Measurements from ENCODE around the gene CNEP1R1.
A peak's percentile ranks its signal among the peaks of the same experiment; 100 is the strongest.

The CNEP1R1 gene

DNA sequence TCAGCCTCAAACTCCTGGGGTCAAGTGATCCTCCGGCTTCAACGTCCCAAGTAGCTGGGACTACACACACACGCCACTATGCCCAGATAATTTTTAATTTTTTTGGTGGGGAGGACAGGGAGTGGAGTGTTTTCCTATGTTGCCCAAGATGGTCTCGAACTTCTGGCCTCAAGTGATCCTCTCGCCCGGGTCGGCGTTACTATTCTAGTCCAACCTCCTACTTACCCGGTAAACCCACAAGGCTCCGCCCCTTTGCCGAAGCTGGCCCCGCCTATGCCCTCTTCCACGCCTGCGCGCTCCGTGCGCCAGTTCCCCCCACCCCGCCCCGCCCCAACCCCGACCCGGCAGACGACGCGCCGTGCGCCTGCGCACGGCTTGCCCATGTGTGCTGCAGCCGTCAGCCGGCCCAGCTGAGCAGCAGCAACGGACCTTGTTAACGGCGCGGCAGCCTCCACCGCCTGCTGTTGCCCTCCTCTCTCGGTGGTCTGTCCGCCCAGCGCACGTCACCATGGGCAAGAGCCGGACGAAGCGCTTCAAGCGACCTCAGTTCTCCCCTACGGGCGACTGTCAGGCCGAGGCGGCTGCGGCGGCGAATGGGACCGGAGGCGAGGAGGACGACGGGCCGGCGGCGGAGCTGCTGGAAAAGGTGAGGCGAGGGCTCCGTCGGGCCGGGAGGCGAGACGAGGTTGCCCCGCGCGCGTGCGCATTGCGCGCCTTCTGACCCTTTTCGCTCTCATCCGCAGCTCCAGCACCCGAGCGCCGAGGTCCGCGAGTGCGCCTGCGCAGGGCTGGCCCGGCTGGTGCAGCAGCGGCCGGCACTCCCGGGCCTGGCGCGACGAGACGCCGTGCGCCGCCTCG is 40.8 kb downstream of the CNEP1R1 start, which contains the start of gene HEATR3:
HEATR3 (plus strand) TSS at position 347 of the 858 bp plus-strand sequence; CDS start at position 509, 162 bp downstream.
- Histone ChIP-seq H3K4me1 (ENCODE audit: control extremely low read depth in 1 of 4, control insufficient read depth in 4 of 4, insufficient read depth in 4 of 4, low read length in 3 of 4) (peaks cover 1 to 22% (median 20%) of the 10 kb centered on the region in 4 experiments), H3K36me3 (ENCODE audit: control insufficient read depth in 4 of 4, insufficient read depth in 4 of 4, low read length in 3 of 4) (peaks cover 0 to 15% (median 6%) of the 10 kb centered on the region in 4 experiments), H3K27me3 (replicated peaks in 2 of 5; ENCODE audit: control insufficient read depth in 4 of 5, insufficient read depth in 5 of 5, low read length in 4 of 5) (no peaks in the 10 kb centered on the region), H3K9me3 (ENCODE audit: control extremely low read depth in 1 of 5, control insufficient read depth in 4 of 5, insufficient read depth in 2 of 5, low read depth in 1 of 5, low read length in 4 of 5) (no peaks in the 10 kb centered on the region), H3K27ac (ENCODE audit: insufficient read depth in 1 of 2, low read depth in 1 of 2, low read length in 2 of 2, poor library complexity in 1 of 2, severe bottlenecking in 2 of 2) (peak within 1 kb of the TSS in 1 of 2 experiments; percentile 54), H3K4me3 (ENCODE audit: control insufficient read depth in 1 of 7, extremely low read depth in 1 of 7, insufficient read depth in 4 of 7, low read depth in 2 of 7, low read length in 6 of 7) (peak within 1 kb of the TSS; percentile 80 to 91 (median 83))
- DNase-seq = peak; percentile 89 to 95 (median 95)
- CTCF ChIA-PET = interaction anchor here (0.7 to 7.9 kb wide), 10 partner anchors 10 to 304 kb away, joined by 3 to 98 read pairs (median 4); partner anchors contain the start of gene CNEP1R1
- POLR2A ChIA-PET = interaction anchor here (0.6 to 1.2 kb wide), 3 partner anchors 12 to 219 kb away, joined by 3 read pairs; partner anchors contain the start of gene TENT4B
- 0% methylated on average over 56 of the region's 91 CpGs for WGBS (ENCODE audit: insufficient coverage)

DNA sequence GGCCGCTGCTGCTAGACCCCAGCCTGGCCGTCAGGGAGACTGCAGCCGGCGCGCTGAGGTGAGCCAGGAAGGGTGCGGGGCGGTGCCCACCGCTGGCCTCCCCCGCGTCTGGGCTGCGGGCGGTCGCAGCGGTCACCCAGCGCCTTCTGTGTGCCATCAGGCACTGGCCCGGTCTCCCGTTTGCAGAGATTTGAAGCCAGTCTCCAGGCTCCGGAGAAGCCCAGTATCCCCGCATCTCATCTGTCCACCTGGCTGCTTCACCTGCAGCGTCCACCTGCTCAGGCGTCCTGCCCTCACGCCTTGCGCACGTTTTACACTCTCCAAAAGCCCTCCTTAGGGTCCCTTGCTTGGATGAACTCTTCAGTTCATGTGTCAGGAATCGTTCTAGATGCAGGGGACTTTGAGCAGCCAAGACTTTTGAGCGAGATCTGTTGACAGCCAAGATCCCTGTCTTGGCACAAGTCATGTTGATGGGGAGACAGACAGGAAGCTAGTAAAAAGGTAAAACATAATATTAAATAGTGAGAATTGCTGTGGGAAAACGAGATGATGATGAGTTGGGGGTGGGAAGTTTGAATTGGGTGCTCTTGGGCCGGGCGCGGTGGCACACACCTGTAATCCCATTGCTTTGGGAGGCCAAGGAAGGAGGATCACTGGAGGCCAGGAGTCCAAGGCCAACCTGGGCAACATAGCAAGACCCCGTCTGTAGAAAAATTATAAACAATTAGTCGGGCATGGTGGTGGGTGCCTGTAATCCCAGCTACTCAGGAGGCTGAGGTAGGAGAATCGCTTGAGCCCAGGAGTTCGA is 41.7 kb downstream of the CNEP1R1 start:
- DNase-seq = no peak
- Histone ChIP-seq H3K27me3 (replicated peaks in 2 of 5; ENCODE audit: control insufficient read depth in 4 of 5, insufficient read depth in 5 of 5, low read length in 4 of 5) (no peaks in the 10 kb centered on the region), H3K27ac (ENCODE audit: insufficient read depth in 1 of 2, low read depth in 1 of 2, low read length in 2 of 2, poor library complexity in 1 of 2, severe bottlenecking in 2 of 2) (no peak overlapping the region), H3K36me3 (ENCODE audit: control insufficient read depth in 4 of 4, insufficient read depth in 4 of 4, low read length in 3 of 4) (peaks cover 0 to 24% (median 6%) of the 10 kb centered on the region in 4 experiments), H3K9me3 (ENCODE audit: control extremely low read depth in 1 of 5, control insufficient read depth in 4 of 5, insufficient read depth in 2 of 5, low read depth in 1 of 5, low read length in 4 of 5) (no peaks in the 10 kb centered on the region), H3K4me3 (ENCODE audit: control insufficient read depth in 1 of 7, extremely low read depth in 1 of 7, insufficient read depth in 4 of 7, low read depth in 2 of 7, low read length in 6 of 7) (peak overlapping the region; percentile 80 to 91 (median 83)), H3K4me1 (ENCODE audit: control extremely low read depth in 1 of 4, control insufficient read depth in 4 of 4, insufficient read depth in 4 of 4, low read length in 3 of 4) (peaks cover 1 to 23% (median 20%) of the 10 kb centered on the region in 4 experiments)
- POLR2A ChIA-PET = no interaction called here
- 27% methylated on average over 33 of the region's 34 CpGs for WGBS (ENCODE audit: insufficient coverage)
- CTCF ChIA-PET = interaction anchor here (0.7 to 7.9 kb wide), 22 partner anchors 11 to 606 kb away, joined by 3 to 98 read pairs (median 4); partner anchors contain the start of gene CNEP1R1

- H3K9me3 ChIP-seq (ENCODE audit: control extremely low read depth in 1 of 5, control insufficient read depth in 4 of 5, insufficient read depth in 2 of 5, low read depth in 1 of 5, low read length in 4 of 5) = no peaks in the 10 kb centered on the region
- 38% methylated on average over 3 of the region's 3 CpGs for WGBS (ENCODE audit: insufficient coverage)
- ChIA-PET POLR2A (interaction anchor here (2.1 kb wide), 1 partner anchor 143 kb away, joined by 8 read pairs; no protein-coding TSS in a partner anchor), CTCF (interaction anchor here (0.7 to 7.9 kb wide), 24 partner anchors 11 to 606 kb away, joined by 3 to 98 read pairs (median 4); partner anchors contain the start of gene CNEP1R1)
- H3K4me1 ChIP-seq (ENCODE audit: control extremely low read depth in 1 of 4, control insufficient read depth in 4 of 4, insufficient read depth in 4 of 4, low read length in 3 of 4) = peaks cover 1 to 23% (median 20%) of the 10 kb centered on the region in 4 experiments
- no peak overlapping the region for H3K27ac ChIP-seq (ENCODE audit: insufficient read depth in 1 of 2, low read depth in 1 of 2, low read length in 2 of 2, poor library complexity in 1 of 2, severe bottlenecking in 2 of 2)
- H3K27me3 ChIP-seq (replicated peaks in 2 of 5; ENCODE audit: control insufficient read depth in 4 of 5, insufficient read depth in 5 of 5, low read length in 4 of 5) = no peaks in the 10 kb centered on the region
- peak overlapping the region in 3 of 7 experiments; percentile 34 to 84 (median 80) for H3K4me3 ChIP-seq (ENCODE audit: control insufficient read depth in 1 of 7, extremely low read depth in 1 of 7, insufficient read depth in 4 of 7, low read depth in 2 of 7, low read length in 6 of 7)
- H3K36me3 ChIP-seq (ENCODE audit: control insufficient read depth in 4 of 4, insufficient read depth in 4 of 4, low read length in 3 of 4) = peaks cover 0 to 25% (median 6%) of the 10 kb centered on the region in 4 experiments
- DNase-seq = peak; percentile 71 to 85 (median 81)
These were observed 42.3 kb downstream of the CNEP1R1 start for GRCh38 chr16:50067290-50067853.

- H3K27me3 ChIP-seq (replicated peaks in 2 of 5; ENCODE audit: control insufficient read depth in 4 of 5, insufficient read depth in 5 of 5, low read length in 4 of 5) = no peaks in the 10 kb centered on the region
- no peak overlapping the region for H3K4me3 ChIP-seq (ENCODE audit: control insufficient read depth in 1 of 7, extremely low read depth in 1 of 7, insufficient read depth in 4 of 7, low read depth in 2 of 7, low read length in 6 of 7)
- no peak overlapping the region for H3K27ac ChIP-seq (ENCODE audit: insufficient read depth in 1 of 2, low read depth in 1 of 2, low read length in 2 of 2, poor library complexity in 1 of 2, severe bottlenecking in 2 of 2)
- H3K9me3 ChIP-seq (ENCODE audit: control extremely low read depth in 1 of 5, control insufficient read depth in 4 of 5, insufficient read depth in 2 of 5, low read depth in 1 of 5, low read length in 4 of 5) = no peaks in the 10 kb centered on the region
- ChIA-PET CTCF (interaction anchor here (0.9 to 7.9 kb wide), 5 partner anchors 24 to 143 kb away, joined by 3 to 98 read pairs (median 5); partner anchors contain the start of gene CNEP1R1), POLR2A (interaction anchor here (2.1 kb wide), 1 partner anchor 142 kb away, joined by 8 read pairs; no protein-coding TSS in a partner anchor)
- WGBS (ENCODE audit: insufficient coverage) = 80% methylated on average over 1 of the region's 4 CpGs
- H3K4me1 ChIP-seq (ENCODE audit: control extremely low read depth in 1 of 4, control insufficient read depth in 4 of 4, insufficient read depth in 4 of 4, low read length in 3 of 4) = peaks cover 1 to 23% (median 20%) of the 10 kb centered on the region in 4 experiments
- peaks cover 0 to 35% (median 9%) of the 10 kb centered on the region in 4 experiments for H3K36me3 ChIP-seq (ENCODE audit: control insufficient read depth in 4 of 4, insufficient read depth in 4 of 4, low read length in 3 of 4)
- no peak for DNase-seq
These were observed 43.5 kb downstream of the CNEP1R1 start for GRCh38 chr16:50068550-50068949.

DNA sequence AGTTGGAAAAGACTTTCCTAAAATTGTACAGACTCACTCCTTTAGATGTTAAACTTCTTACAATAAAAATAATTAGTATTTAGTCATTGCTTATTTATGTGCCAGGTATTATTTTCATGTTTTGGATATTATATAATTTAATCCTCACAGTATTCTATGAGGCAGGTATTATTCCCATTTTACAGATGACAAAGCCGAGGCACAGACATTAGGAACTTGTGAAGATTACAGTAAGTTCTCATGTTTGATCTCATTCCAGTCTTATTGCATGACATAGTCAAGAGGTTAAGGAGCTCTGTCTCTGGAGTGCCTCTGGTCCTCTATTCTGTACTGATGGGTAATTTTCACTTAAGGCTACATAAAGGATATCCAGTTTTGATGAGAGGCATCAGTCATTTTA is 44.0 kb downstream of the CNEP1R1 start:
- no peaks in the 10 kb centered on the region for H3K9me3 ChIP-seq (ENCODE audit: control extremely low read depth in 1 of 5, control insufficient read depth in 4 of 5, insufficient read depth in 2 of 5, low read depth in 1 of 5, low read length in 4 of 5)
- 100% methylated on average over 1 of the region's 1 CpG for WGBS (ENCODE audit: insufficient coverage)
- no peak for DNase-seq
- no peak overlapping the region for H3K4me3 ChIP-seq (ENCODE audit: control insufficient read depth in 1 of 7, extremely low read depth in 1 of 7, insufficient read depth in 4 of 7, low read depth in 2 of 7, low read length in 6 of 7)
- ChIA-PET CTCF (interaction anchor here (0.9 to 7.9 kb wide), 5 partner anchors 24 to 143 kb away, joined by 3 to 98 read pairs (median 5); partner anchors contain the start of gene CNEP1R1), POLR2A (interaction anchor here (0.6 to 2.1 kb wide), 2 partner anchors 10 to 142 kb away, joined by 3 to 8 read pairs; no protein-coding TSS in a partner anchor)
- no peak overlapping the region for H3K27ac ChIP-seq (ENCODE audit: insufficient read depth in 1 of 2, low read depth in 1 of 2, low read length in 2 of 2, poor library complexity in 1 of 2, severe bottlenecking in 2 of 2)
- H3K27me3 ChIP-seq (replicated peaks in 2 of 5; ENCODE audit: control insufficient read depth in 4 of 5, insufficient read depth in 5 of 5, low read length in 4 of 5) = no peaks in the 10 kb centered on the region
- H3K4me1 ChIP-seq (ENCODE audit: control extremely low read depth in 1 of 4, control insufficient read depth in 4 of 4, insufficient read depth in 4 of 4, low read length in 3 of 4) = peaks cover 1 to 23% (median 20%) of the 10 kb centered on the region in 4 experiments
- peaks cover 0 to 35% (median 9%) of the 10 kb centered on the region in 4 experiments for H3K36me3 ChIP-seq (ENCODE audit: control insufficient read depth in 4 of 4, insufficient read depth in 4 of 4, low read length in 3 of 4)

DNA sequence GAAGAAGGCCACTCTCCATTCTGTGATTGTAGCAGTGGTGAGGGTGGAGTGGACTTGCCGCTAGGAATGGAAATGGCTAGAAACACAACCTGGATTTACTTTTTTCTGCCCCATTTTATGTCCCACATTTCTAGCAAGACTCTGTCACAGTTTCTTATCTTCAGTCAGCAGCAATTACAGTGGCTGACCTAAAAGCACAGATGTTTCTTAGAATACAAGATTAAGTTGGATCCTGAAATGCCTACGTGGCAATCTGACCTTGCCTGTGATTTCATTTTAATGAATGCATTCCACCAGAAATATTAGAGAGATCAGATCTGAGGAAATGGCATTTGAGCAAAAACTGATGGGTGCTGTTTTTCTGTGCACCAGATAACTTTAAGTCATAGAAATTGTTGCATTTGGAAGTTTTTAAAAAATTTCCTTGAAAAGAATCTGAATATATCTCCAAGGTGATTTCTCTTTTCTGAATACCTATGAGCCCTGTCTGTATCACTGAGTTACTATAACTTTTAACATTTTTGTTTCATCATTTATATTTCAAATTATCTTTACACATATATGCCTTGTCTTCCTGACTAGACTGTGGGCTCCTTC is 46.1 kb downstream of the CNEP1R1 start:
- peak; percentile 39 to 80 (median 59) for DNase-seq
- Histone ChIP-seq H3K4me1 (ENCODE audit: control extremely low read depth in 1 of 4, control insufficient read depth in 4 of 4, insufficient read depth in 4 of 4, low read length in 3 of 4) (peaks cover 1 to 20% (median 18%) of the 10 kb centered on the region in 4 experiments), H3K27ac (ENCODE audit: insufficient read depth in 1 of 2, low read depth in 1 of 2, low read length in 2 of 2, poor library complexity in 1 of 2, severe bottlenecking in 2 of 2) (peak overlapping the region in 1 of 2 experiments; percentile 0), H3K4me3 (ENCODE audit: control insufficient read depth in 1 of 7, extremely low read depth in 1 of 7, insufficient read depth in 4 of 7, low read depth in 2 of 7, low read length in 6 of 7) (peak overlapping the region in 1 of 7 experiments; percentile 5), H3K9me3 (ENCODE audit: control extremely low read depth in 1 of 5, control insufficient read depth in 4 of 5, insufficient read depth in 2 of 5, low read depth in 1 of 5, low read length in 4 of 5) (no peaks in the 10 kb centered on the region), H3K36me3 (ENCODE audit: control insufficient read depth in 4 of 4, insufficient read depth in 4 of 4, low read length in 3 of 4) (peaks cover 0 to 39% (median 11%) of the 10 kb centered on the region in 4 experiments), H3K27me3 (replicated peaks in 2 of 5; ENCODE audit: control insufficient read depth in 4 of 5, insufficient read depth in 5 of 5, low read length in 4 of 5) (no peaks in the 10 kb centered on the region)
- ChIA-PET CTCF (interaction anchor here (7.9 kb wide), 1 partner anchor 141 kb away, joined by 98 read pairs; no protein-coding TSS in a partner anchor), POLR2A (no interaction called here)
- WGBS (ENCODE audit: insufficient coverage) = no CpG with 5 or more reads among the region's 2 CpGs

Measured in common myeloid progenitor, CD34-positive (primary cell).